Sciatic nerve (tissue), 1 donor: Measurements from ENCODE around the gene PLCXD1. TPM values are rescaled to one million over a fixed set of nuclear protein-coding genes. Genes with fewer than 3 reads are reported as not detected.

ENCODE experiments used
- total RNA-seq: library from RNA; stranded (reverse); fragmentation: NEBNext Ultra II Directional; extraction: Animal tissue kit (Norgen Biotek cat#: 25700); gene quantifications from one replicate; pipeline ENCODE4 v1.2.1, GENCODE V29; 2021
- donor health status: DM: no; HTN: no; CAD: no.

Gene PLCXD1
- total RNA-seq, 1 donor from 2014 or later = 11.0 TPM

Other genes with a start within 250 kb of the PLCXD1 start
- 43.1 TPM for gene GTPBP6, start 37.4 kb downstream of the PLCXD1 start, total RNA-seq
- 35.4 TPM for gene PPP2R3B, start 105.5 kb downstream of the PLCXD1 start, total RNA-seq